ENCODE measurements around the gene PTPRN2.

DNA sequence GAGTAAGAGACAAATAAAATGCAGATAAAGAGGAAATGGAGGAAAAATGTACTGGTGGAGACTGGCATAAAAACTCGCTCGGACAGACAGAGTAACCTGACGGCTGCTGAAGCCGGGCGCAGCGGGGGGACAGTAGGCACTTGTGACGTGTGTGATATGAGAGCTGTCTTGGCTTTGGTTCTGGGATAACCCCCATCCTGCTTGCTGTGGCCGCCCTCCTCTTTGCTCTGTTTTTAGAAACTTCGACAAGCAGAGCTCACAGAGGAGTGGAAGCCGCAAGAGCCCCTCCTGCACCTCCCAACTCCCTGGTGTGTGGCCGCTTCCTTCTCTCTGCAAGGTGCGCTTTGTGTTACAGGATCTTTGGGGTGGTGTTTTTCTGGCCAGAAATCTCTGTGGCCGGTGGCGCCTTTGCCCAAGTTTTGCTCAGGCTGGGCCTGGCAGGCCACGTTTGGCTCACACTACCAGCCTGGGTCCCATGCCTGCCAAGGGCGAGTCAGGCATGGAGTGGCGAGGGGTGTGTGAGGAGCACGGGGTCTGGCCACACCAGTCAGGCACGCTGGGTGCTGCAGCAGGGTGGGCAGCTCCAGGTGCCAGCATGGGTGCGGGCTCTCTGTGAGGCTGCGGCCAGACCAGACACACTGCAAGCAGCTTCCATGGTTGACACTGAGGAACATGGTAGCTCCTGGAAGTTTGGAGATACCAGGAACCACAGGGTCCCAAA, 982.8 kb downstream of the PTPRN2 start:
- TF ChIP-seq CTCF (IDR thresholded peaks at IDR 0.05; ENCODE audit: control extremely low read depth in 1 of 3, insufficient read depth in 1 of 3, low read depth in 1 of 3, low read length in 3 of 3) (no peak), EP300 (IDR thresholded peaks at IDR 0.05; ENCODE audit: borderline replicate concordance in 1 of 2, low read depth in 2 of 2, low read length in 2 of 2) (no peak), POLR2A (IDR thresholded peaks at IDR 0.05; ENCODE audit: control extremely low read depth in 1 of 2, low read depth in 2 of 2, low read length in 2 of 2) (no peak), CHD2 (IDR thresholded peaks at IDR 0.05; ENCODE audit: low read length) (no peak), EZH2 (IDR thresholded peaks at IDR 0.05; ENCODE audit: low read depth, low read length, severe bottlenecking) (no peak), SIN3A (conservative IDR thresholded peaks at IDR 0.05 in 1 of 2, IDR thresholded peaks at IDR 0.05 in 1 of 2; ENCODE audit: low read depth in 1 of 2, low read length in 2 of 2) (no peak)

All from H1 (cell line).